ENCODE results near the gene CAPZA2. TPM values are rescaled to one million over a fixed set of nuclear protein-coding genes. Genes with fewer than 3 reads are reported as not detected.

The CAPZA2 gene
- total RNA-seq, 1 donor from 2014 or later = 195 TPM

GRCh38 chr7:116871061-116871700, 8.8 kb downstream of the CAPZA2 start:
- no peak for DNase-seq (ENCODE audit: low spot score)
- Mint-ChIP-seq H3K4me3 (ENCODE audit: unreplicated experiment) (no peak overlapping the region), H3K36me3 (ENCODE audit: low read depth, unreplicated experiment) (peaks cover 12% of the 10 kb centered on the region), H3K27me3 (ENCODE audit: unreplicated experiment) (peaks cover 2% of the 10 kb centered on the region), H3K4me1 (ENCODE audit: unreplicated experiment) (peaks cover 55% of the 10 kb centered on the region), H3K9me3 (ENCODE audit: unreplicated experiment) (no peaks in the 10 kb centered on the region), H3K27ac (ENCODE audit: unreplicated experiment) (peak overlapping the region; percentile 43)
- TF ChIP-seq CTCF (IDR thresholded peaks at IDR 0.05; ENCODE audit: unreplicated experiment) = no peak

GRCh38 chr7:116872026-116872425, 9.6 kb downstream of the CAPZA2 start:
- Mint-ChIP-seq H3K36me3 (ENCODE audit: low read depth, unreplicated experiment) (peaks cover 12% of the 10 kb centered on the region), H3K4me1 (ENCODE audit: unreplicated experiment) (peaks cover 47% of the 10 kb centered on the region), H3K9me3 (ENCODE audit: unreplicated experiment) (no peaks in the 10 kb centered on the region), H3K4me3 (ENCODE audit: unreplicated experiment) (peak overlapping the region; percentile 49), H3K27ac (ENCODE audit: unreplicated experiment) (peak overlapping the region; percentile 72), H3K27me3 (ENCODE audit: unreplicated experiment) (no peaks in the 10 kb centered on the region)
- no peak for DNase-seq (ENCODE audit: low spot score)
- TF ChIP-seq CTCF (IDR thresholded peaks at IDR 0.05; ENCODE audit: unreplicated experiment) = no peak

- Mint-ChIP-seq H3K27ac (ENCODE audit: unreplicated experiment) (no peak overlapping the region), H3K36me3 (ENCODE audit: low read depth, unreplicated experiment) (peaks cover 12% of the 10 kb centered on the region), H3K4me1 (ENCODE audit: unreplicated experiment) (peaks cover 40% of the 10 kb centered on the region), H3K27me3 (ENCODE audit: unreplicated experiment) (no peaks in the 10 kb centered on the region), H3K9me3 (ENCODE audit: unreplicated experiment) (no peaks in the 10 kb centered on the region), H3K4me3 (ENCODE audit: unreplicated experiment) (no peak overlapping the region)
- DNase-seq (ENCODE audit: low spot score) = no peak
- TF ChIP-seq CTCF (IDR thresholded peaks at IDR 0.05; ENCODE audit: unreplicated experiment) = no peak
These were observed 11.2 kb downstream of the CAPZA2 start for GRCh38 chr7:116873619-116874018.

GRCh38 chr7:116876664-116877442, 14.5 kb downstream of the CAPZA2 start:
- Mint-ChIP-seq H3K9me3 (ENCODE audit: unreplicated experiment) (no peaks in the 10 kb centered on the region), H3K4me3 (ENCODE audit: unreplicated experiment) (no peak overlapping the region), H3K27ac (ENCODE audit: unreplicated experiment) (no peak overlapping the region), H3K4me1 (ENCODE audit: unreplicated experiment) (peaks cover 23% of the 10 kb centered on the region), H3K27me3 (ENCODE audit: unreplicated experiment) (peaks cover 1% of the 10 kb centered on the region), H3K36me3 (ENCODE audit: low read depth, unreplicated experiment) (peaks cover 14% of the 10 kb centered on the region)
- DNase-seq (ENCODE audit: low spot score) = peak; percentile 48
- TF ChIP-seq CTCF (IDR thresholded peaks at IDR 0.05; ENCODE audit: unreplicated experiment) = no peak
